Glutamatergic neuron (in vitro differentiated cells): ENCODE data around the gene BMP7. TPM values are rescaled to one million over a fixed set of nuclear protein-coding genes. Genes with fewer than 3 reads are reported as not detected.

ENCODE experiments used
- DNase-seq: peaks from one replicate; pipeline ENCODE4 v3.0.0; 2022
- H3K27ac Mint-ChIP-seq: one replicate; pipeline ENCODE4 v1.8.0; 2020; ENCODE audit warnings: mild to moderate bottlenecking, mixed read lengths, inconsistent platforms; ENCODE audit not compliant: unreplicated experiment
- H3K27me3 Mint-ChIP-seq: one replicate; pipeline ENCODE4 v1.8.0; 2020; ENCODE audit warnings: mild to moderate bottlenecking, moderate library complexity, mixed read lengths, inconsistent platforms; ENCODE audit not compliant: unreplicated experiment
- H3K36me3 Mint-ChIP-seq: one replicate; pipeline ENCODE4 v1.8.0; 2020; ENCODE audit warnings: mild to moderate bottlenecking, mixed read lengths, inconsistent platforms; ENCODE audit not compliant: unreplicated experiment
- H3K4me1 Mint-ChIP-seq: one replicate; pipeline ENCODE4 v1.8.0; 2020; ENCODE audit warnings: mild to moderate bottlenecking, low read depth, mixed read lengths, inconsistent platforms; ENCODE audit not compliant: unreplicated experiment
- H3K4me3 Mint-ChIP-seq: one replicate; pipeline ENCODE4 v1.8.0; 2020; ENCODE audit warnings: mild to moderate bottlenecking, mixed read lengths, inconsistent platforms; ENCODE audit not compliant: unreplicated experiment
- H3K9me3 Mint-ChIP-seq: one replicate; pipeline ENCODE4 v1.8.0; 2020; ENCODE audit warnings: mild to moderate bottlenecking, moderate library complexity, mixed read lengths, inconsistent platforms; ENCODE audit not compliant: unreplicated experiment
- CTCF ChIP-seq: fragments of 200-600 bp; sonication (generic); IDR thresholded peaks from one replicate; pipeline ENCODE4 v1.5.0; 2021; ENCODE audit not compliant: partially characterized antibody, unreplicated experiment
- total RNA-seq: library from RNA; stranded (reverse); fragmentation: NEBNext Ultra II Directional; extraction: Animal tissue kit (Norgen Biotek cat#: 25700); gene quantifications from one replicate; pipeline ENCODE4 v1.2.1, GENCODE V29; 2021; ENCODE audit not compliant: unreplicated experiment

BMP7 gene
- total RNA-seq, 1 donor from 2014 or later: 8.7 TPM

- Mint-ChIP-seq H3K27ac (no peak overlapping the region), H3K36me3 (no peaks in the 10 kb centered on the region), H3K27me3 (peaks cover 5% of the 10 kb centered on the region), H3K4me1 (no peaks in the 10 kb centered on the region), H3K4me3 (no peak overlapping the region), H3K9me3 (no peaks in the 10 kb centered on the region)
- no peak for DNase-seq
- no peak for TF ChIP-seq CTCF
Observed at GRCh38 chr20:57174737-57175136, 91.7 kb downstream of the BMP7 start.

GRCh38 chr20:57173986-57174385, 92.5 kb downstream of the BMP7 start:
- Mint-ChIP-seq H3K27me3 (peaks cover 5% of the 10 kb centered on the region), H3K36me3 (no peaks in the 10 kb centered on the region), H3K4me1 (no peaks in the 10 kb centered on the region), H3K9me3 (peaks cover under 1% of the 10 kb centered on the region), H3K27ac (no peak overlapping the region), H3K4me3 (no peak overlapping the region)
- TF ChIP-seq CTCF: no peak
- no peak for DNase-seq

- H3K4me1 Mint-ChIP-seq: peaks cover 6% of the 10 kb centered on the region
- H3K27ac Mint-ChIP-seq: no peak overlapping the region
- no peak overlapping the region for H3K4me3 Mint-ChIP-seq
- no peaks in the 10 kb centered on the region for H3K36me3 Mint-ChIP-seq
- H3K27me3 Mint-ChIP-seq: peaks cover 5% of the 10 kb centered on the region
- TF ChIP-seq CTCF: no peak
- DNase-seq: no peak
- H3K9me3 Mint-ChIP-seq: peaks cover 4% of the 10 kb centered on the region
Observed at GRCh38 chr20:57173041-57173440, 93.4 kb downstream of the BMP7 start.

- peaks cover 5% of the 10 kb centered on the region for H3K27me3 Mint-ChIP-seq
- TF ChIP-seq CTCF: no peak
- no peak for DNase-seq
- H3K27ac Mint-ChIP-seq: no peak overlapping the region
- peaks cover 1% of the 10 kb centered on the region for H3K36me3 Mint-ChIP-seq
- no peak overlapping the region for H3K4me3 Mint-ChIP-seq
- peaks cover 4% of the 10 kb centered on the region for H3K9me3 Mint-ChIP-seq
- H3K4me1 Mint-ChIP-seq: peaks cover 6% of the 10 kb centered on the region
Observed at GRCh38 chr20:57170343-57170742, 96.1 kb downstream of the BMP7 start.

- Mint-ChIP-seq H3K9me3 (peaks cover 8% of the 10 kb centered on the region), H3K36me3 (peaks cover 8% of the 10 kb centered on the region), H3K27ac (no peak overlapping the region), H3K4me1 (peaks cover 6% of the 10 kb centered on the region), H3K4me3 (no peak overlapping the region), H3K27me3 (peaks cover 5% of the 10 kb centered on the region)
- TF ChIP-seq CTCF: no peak
- DNase-seq: no peak
Observed at GRCh38 chr20:57169162-57169561, 97.3 kb downstream of the BMP7 start.
